ENCODE measurements around the gene TECTA.

GRCh38 chr11:121157756-121158155 is 56.7 kb downstream of the TECTA start:
- no peak for TF ChIP-seq CTCF (IDR thresholded peaks at IDR 0.05)
- no peak for TF ChIP-seq POLR2A (IDR thresholded peaks at IDR 0.05)

All from tibial nerve (tissue), 3 donors.